NCI-H146 (cell line): ENCODE results near the gene BCAN.
A peak's percentile ranks its signal among the peaks of the same experiment; 100 is the strongest.

Source experiments
- DNase-seq: peaks from one replicate; lab custom pipeline; 2025; lab: John Stamatoyannopoulos, UW

Gene BCAN

GRCh38 chr1:156662005-156662799 lies 20.3 kb downstream of the BCAN start:
- DNase-seq = no peak

GRCh38 chr1:156662800-156663055 lies 20.8 kb downstream of the BCAN start:
- no peak for DNase-seq

GRCh38 chr1:156663178-156663577 lies 21.3 kb downstream of the BCAN start:
- DNase-seq = no peak

GRCh38 chr1:156664046-156664766 lies 22.3 kb downstream of the BCAN start:
- DNase-seq = no peak

GRCh38 chr1:156664767-156665411 lies 23.0 kb downstream of the BCAN start:
- DNase-seq = no peak

- no peak for DNase-seq
These were observed 23.6 kb downstream of the BCAN start for GRCh38 chr1:156665539-156665938.

GRCh38 chr1:156666862-156667609 lies 25.1 kb downstream of the BCAN start:
- no peak for DNase-seq

- DNase-seq = no peak
These were observed 25.7 kb downstream of the BCAN start for GRCh38 chr1:156667610-156667967.

- DNase-seq = no peak
These were observed 26.2 kb downstream of the BCAN start for GRCh38 chr1:156667968-156668709.

GRCh38 chr1:156668801-156669637 lies 27.1 kb downstream of the BCAN start:
- DNase-seq = no peak

GRCh38 chr1:156669794-156670193 lies 27.9 kb downstream of the BCAN start:
- no peak for DNase-seq

GRCh38 chr1:156670359-156670758 lies 28.4 kb downstream of the BCAN start:
- DNase-seq = no peak

GRCh38 chr1:156670791-156671190 lies 28.9 kb downstream of the BCAN start:
- DNase-seq = no peak

- no peak for DNase-seq
These were observed 29.9 kb downstream of the BCAN start for GRCh38 chr1:156671804-156672203.

GRCh38 chr1:156673387-156674121 lies 31.6 kb downstream of the BCAN start:
- DNase-seq = peak; percentile 48

- DNase-seq = no peak
These were observed 33.5 kb downstream of the BCAN start for GRCh38 chr1:156675210-156676113.

- peak; percentile 40 for DNase-seq
These were observed 34.4 kb downstream of the BCAN start for GRCh38 chr1:156676114-156676819.

GRCh38 chr1:156676820-156677615 lies 35.1 kb downstream of the BCAN start, which contains the start of gene NES:
NES (minus strand) TSS chr1:156677407; CDS start chr1:156677264, 143 bp downstream.
- DNase-seq = peak; percentile 77
